Breast epithelium (tissue), 3 donors: ENCODE measurements around the gene OR2AJ1.

Experiments
- CTCF ChIP-seq, 3 donors: fragments of 450-650 bp; IDR thresholded peaks; one replicate each; pipeline ENCODE4 v1.5.1; 2016 to 2017; ENCODE audit warnings: antibody characterized with exemption in 3 of 3, mild to moderate bottlenecking in 3 of 3, moderate library complexity in 3 of 3
- POLR2A ChIP-seq: fragments of 450-650 bp; IDR thresholded peaks from one replicate; pipeline ENCODE4 v1.6.1; 2016; ENCODE audit warnings: antibody characterized with exemption, mild to moderate bottlenecking, moderate library complexity
- POLR2AphosphoS5 ChIP-seq, 3 donors: sonication (generic); formaldehyde crosslinking; IDR thresholded peaks; one replicate each; pipeline ENCODE4 v1.6.1; 2017; ENCODE audit warnings: antibody characterized with exemption in 3 of 3

DNA sequence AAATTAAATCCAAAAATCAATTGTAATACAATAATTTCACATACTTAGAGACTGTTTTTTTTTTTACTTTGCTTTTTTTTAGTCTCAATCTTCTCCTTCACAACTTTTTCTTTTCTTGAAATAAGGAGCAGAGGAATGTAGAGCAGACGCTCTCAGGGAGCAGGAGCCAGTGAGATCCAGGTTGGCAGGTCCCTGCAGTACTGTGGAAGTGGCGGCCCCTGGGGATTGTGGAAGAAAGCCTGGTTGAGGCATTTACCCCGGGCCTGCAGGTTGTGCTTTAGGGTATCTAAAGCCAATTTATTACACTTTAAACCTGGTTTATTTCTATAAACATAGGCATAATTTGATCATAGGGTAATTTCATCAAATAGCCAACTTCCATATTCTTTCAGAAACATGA lies 748 bp upstream of the OR2AJ1 start:
- TF ChIP-seq CTCF (IDR thresholded peaks at IDR 0.05) (no peak), POLR2A (no peak), POLR2AphosphoS5 (IDR thresholded peaks at IDR 0.05) (no peak)
